ENCODE measurements around the gene TMEM120A. TPM values are rescaled to one million over a fixed set of nuclear protein-coding genes. Genes with fewer than 3 reads are reported as not detected.

TMEM120A gene
- total RNA-seq = 10 to 100 TPM; 15.7 to 58.8 TPM
- 10 to 100 TPM; 56.5 to 90.1 TPM for polyA plus RNA-seq
- long read RNA-seq, donor 1, transcript TMEM120A-214 (12 exons, 1,456 nt) = major isoform, 7 of 21 reads
- long read RNA-seq, donor 1, partial matches to known transcripts = 13 of 21 reads
- long read RNA-seq, donor 1, other reads (novel, unspliced or antisense) = 0 of 21 reads
- long read RNA-seq, donor 2, partial matches to known transcripts = 30 of 31 reads
- long read RNA-seq, donor 2, other reads (novel, unspliced or antisense) = 0 of 31 reads
- long read RNA-seq, donor 3, partial matches to known transcripts = 35 of 38 reads
- long read RNA-seq, donor 3, other reads (novel, unspliced or antisense) = 0 of 38 reads
- long read RNA-seq, donor 4, partial matches to known transcripts = 0 of 1 reads
- long read RNA-seq, donor 4, other reads (novel, unspliced or antisense) = 0 of 1 reads
- long read RNA-seq, donor 5, transcript TMEM120A-214 (12 exons, 1,456 nt) = major isoform, 13 of 25 reads
- long read RNA-seq, donor 5, partial matches to known transcripts = 5 of 25 reads
- long read RNA-seq, donor 5, other reads (novel, unspliced or antisense) = 0 of 25 reads

DNA sequence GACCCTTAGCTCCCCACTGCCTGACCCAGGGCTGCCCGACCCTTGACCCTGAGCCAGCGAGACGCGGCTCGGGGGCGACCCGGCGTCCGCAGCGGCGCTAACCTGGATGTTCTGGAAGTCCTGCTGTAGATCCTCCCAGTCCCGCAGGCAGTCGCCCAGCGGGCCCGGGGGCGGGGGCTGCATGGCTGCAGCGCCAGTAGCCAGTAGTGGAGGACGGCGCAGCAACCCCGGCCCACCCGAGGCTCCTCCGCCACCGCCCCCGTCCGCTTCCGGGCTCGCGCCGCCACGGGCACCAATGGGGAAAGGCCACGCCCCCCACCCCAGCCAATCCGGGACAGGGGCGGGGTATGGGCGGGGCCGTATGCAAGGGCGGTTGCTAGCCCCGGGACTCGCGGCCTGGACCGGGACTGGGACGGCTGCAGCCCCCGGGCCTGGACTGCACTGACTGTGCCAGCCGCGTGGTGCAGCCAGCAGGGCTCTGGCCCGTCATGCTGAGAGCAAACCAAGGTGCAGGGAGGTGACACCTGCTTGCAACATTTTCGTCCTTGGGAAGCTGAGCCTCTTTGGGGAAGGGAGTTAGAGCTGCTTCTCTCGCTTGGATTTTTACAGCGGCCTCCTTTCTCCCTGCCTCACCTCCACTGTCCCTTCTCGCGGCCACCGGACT lies at the start of gene TMEM120A:
TSS of gene TMEM120A (minus strand) at position 208 of the 664 bp plus-strand sequence. CDS start at position 183, 25 bp downstream.
- H3K9ac ChIP-seq (ENCODE audit: insufficient read depth in 1 of 2, low read length in 2 of 2) = peak within 1 kb of the TSS in 1 of 2 donors; percentile 57
- H3K27ac ChIP-seq (ENCODE audit: low read depth in 1 of 2, low read length in 1 of 2) = peak within 1 kb of the TSS; percentile 91 to 96
- peak; percentile 98 for ATAC-seq (ENCODE audit: insufficient read depth, low FRiP score)
- H3K36me3 ChIP-seq (ENCODE audit: control insufficient read depth in 4 of 4, insufficient read depth in 4 of 4, low read length in 4 of 4) = peaks cover 0 to 16% (median 3%) of the 10 kb centered on the region in 4 donors
- no peaks in the 10 kb centered on the region for H3K9me3 ChIP-seq (ENCODE audit: control insufficient read depth in 4 of 4, insufficient read depth in 3 of 4, low read length in 3 of 4)
- WGBS, 2 donors = 1 to 3% methylated on average over 32 to 51 of the region's 51 CpGs
- DNase-seq = peak; percentile 94 to 96 (median 95)
- peak within 1 kb of the TSS; percentile 83 for H3K4me3 ChIP-seq
- peaks cover 0 to 16% (median 7%) of the 10 kb centered on the region in 5 donors for H3K4me1 ChIP-seq (ENCODE audit: control insufficient read depth in 5 of 5, insufficient read depth in 5 of 5, low read length in 5 of 5)
- TF ChIP-seq, protein P1, sequence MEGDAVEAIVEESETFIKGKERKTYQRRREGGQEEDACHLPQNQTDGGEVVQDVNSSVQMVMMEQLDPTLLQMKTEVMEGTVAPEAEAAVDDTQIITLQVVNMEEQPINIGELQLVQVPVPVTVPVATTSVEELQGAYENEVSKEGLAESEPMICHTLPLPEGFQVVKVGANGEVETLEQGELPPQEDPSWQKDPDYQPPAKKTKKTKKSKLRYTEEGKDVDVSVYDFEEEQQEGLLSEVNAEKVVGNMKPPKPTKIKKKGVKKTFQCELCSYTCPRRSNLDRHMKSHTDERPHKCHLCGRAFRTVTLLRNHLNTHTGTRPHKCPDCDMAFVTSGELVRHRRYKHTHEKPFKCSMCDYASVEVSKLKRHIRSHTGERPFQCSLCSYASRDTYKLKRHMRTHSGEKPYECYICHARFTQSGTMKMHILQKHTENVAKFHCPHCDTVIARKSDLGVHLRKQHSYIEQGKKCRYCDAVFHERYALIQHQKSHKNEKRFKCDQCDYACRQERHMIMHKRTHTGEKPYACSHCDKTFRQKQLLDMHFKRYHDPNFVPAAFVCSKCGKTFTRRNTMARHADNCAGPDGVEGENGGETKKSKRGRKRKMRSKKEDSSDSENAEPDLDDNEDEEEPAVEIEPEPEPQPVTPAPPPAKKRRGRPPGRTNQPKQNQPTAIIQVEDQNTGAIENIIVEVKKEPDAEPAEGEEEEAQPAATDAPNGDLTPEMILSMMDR (IDR thresholded peaks at IDR 0.05; ENCODE audit: control extremely low read depth, extremely low read depth) = no peak
- H3K27me3 ChIP-seq (ENCODE audit: control insufficient read depth in 3 of 3, insufficient read depth in 3 of 3, low read length in 2 of 3) = no peaks in the 10 kb centered on the region

DNA sequence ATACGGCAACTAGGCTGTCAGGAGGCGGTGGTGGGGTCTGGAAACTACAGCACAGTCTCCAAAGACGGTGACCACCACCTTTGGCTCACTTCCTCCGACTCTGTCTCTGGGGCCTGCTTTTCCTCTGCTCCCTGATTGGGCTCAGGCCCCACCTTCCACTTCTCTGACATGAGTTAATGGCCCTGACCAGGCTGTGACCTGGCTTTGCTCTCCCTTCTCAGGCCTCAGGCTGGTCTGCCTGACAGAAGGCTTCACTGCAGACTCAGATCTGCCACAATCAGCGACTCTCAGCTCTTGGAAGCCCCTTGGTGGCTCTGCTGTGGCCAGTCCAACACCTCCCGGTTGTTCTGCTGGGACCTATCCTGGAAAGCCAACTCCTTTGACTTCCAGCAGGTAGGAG lies 45.7 kb upstream of the TMEM120A start:
- DNase-seq (no peak), ATAC-seq (ENCODE audit: insufficient read depth, low FRiP score) (no peak)
- H3K27me3 ChIP-seq (ENCODE audit: control insufficient read depth in 3 of 3, insufficient read depth in 3 of 3, low read length in 2 of 3) = no peaks in the 10 kb centered on the region
- H3K36me3 ChIP-seq (ENCODE audit: control insufficient read depth in 4 of 4, insufficient read depth in 4 of 4, low read length in 4 of 4) = peaks cover 0 to 5% (median 2%) of the 10 kb centered on the region in 4 donors
- H3K4me3 ChIP-seq = no peak overlapping the region
- H3K9me3 ChIP-seq (ENCODE audit: control insufficient read depth in 4 of 4, insufficient read depth in 3 of 4, low read length in 3 of 4) = no peaks in the 10 kb centered on the region
- H3K27ac ChIP-seq (ENCODE audit: low read depth in 1 of 2, low read length in 1 of 2) = no peak overlapping the region
- WGBS, 2 donors = 93 to 94% methylated on average over 6 of the region's 6 CpGs
- H3K4me1 ChIP-seq (ENCODE audit: control insufficient read depth in 5 of 5, insufficient read depth in 5 of 5, low read length in 5 of 5) = peaks cover 0 to 6% (median 0%) of the 10 kb centered on the region in 5 donors
- TF ChIP-seq, protein P1 (IDR thresholded peaks at IDR 0.05; ENCODE audit: control extremely low read depth, extremely low read depth) = no peak
- no peak overlapping the region for H3K9ac ChIP-seq (ENCODE audit: insufficient read depth in 1 of 2, low read length in 2 of 2)

GRCh38 chr7:76037310-76037709 lies 42.9 kb upstream of the TMEM120A start:
- 82 to 92% methylated on average over 5 of the region's 5 CpGs for WGBS, 2 donors
- Histone ChIP-seq H3K9me3 (ENCODE audit: control insufficient read depth in 4 of 4, insufficient read depth in 3 of 4, low read length in 3 of 4) (no peaks in the 10 kb centered on the region), H3K4me3 (no peak overlapping the region), H3K27me3 (ENCODE audit: control insufficient read depth in 3 of 3, insufficient read depth in 3 of 3, low read length in 2 of 3) (no peaks in the 10 kb centered on the region), H3K27ac (ENCODE audit: low read depth in 1 of 2, low read length in 1 of 2) (no peak overlapping the region), H3K4me1 (ENCODE audit: control insufficient read depth in 5 of 5, insufficient read depth in 5 of 5, low read length in 5 of 5) (peaks cover 0 to 4% (median 0%) of the 10 kb centered on the region in 5 donors), H3K36me3 (ENCODE audit: control insufficient read depth in 4 of 4, insufficient read depth in 4 of 4, low read length in 4 of 4) (peaks cover 0 to 5% (median 2%) of the 10 kb centered on the region in 4 donors), H3K9ac (ENCODE audit: insufficient read depth in 1 of 2, low read length in 2 of 2) (no peak overlapping the region)
- TF ChIP-seq, protein P1 (IDR thresholded peaks at IDR 0.05; ENCODE audit: control extremely low read depth, extremely low read depth) = no peak
- ATAC-seq (ENCODE audit: insufficient read depth, low FRiP score) (no peak), DNase-seq (no peak)

All from lung (tissue), 16 donors.